Testis (tissue), 3 donors: ENCODE measurements around the gene FAM20B. TPM values are rescaled to one million over a fixed set of nuclear protein-coding genes. Genes with fewer than 3 reads are reported as not detected.

Experiments used
- DNase-seq: peaks from one replicate; pipeline ENCODE4 v3.0.0-alpha.2; 2019
- H3K27ac ChIP-seq, 2 donors: fragments of 200-600 bp; sonication (generic); one replicate each; pipeline ENCODE4 v1.5.1; 2019
- H3K27me3 ChIP-seq: fragments of 200-600 bp; sonication (generic); one replicate; pipeline ENCODE4 v1.5.1; 2019
- H3K36me3 ChIP-seq: fragments of 200-600 bp; sonication (generic); one replicate; pipeline ENCODE4 v1.5.1; 2017; ENCODE audit warnings: low read depth; ENCODE audit errors: missing control alignments
- H3K4me1 ChIP-seq: fragments of 200-600 bp; sonication (generic); one replicate; pipeline ENCODE4 v1.5.1; 2019
- H3K4me3 ChIP-seq, 2 donors: fragments of 200-600 bp; sonication (generic); one replicate each; pipeline ENCODE4 v1.5.1; 2017 to 2019
- H3K9me3 ChIP-seq: fragments of 200-600 bp; sonication (generic); one replicate; pipeline ENCODE4 v1.5.1; 2017
- CTCF ChIP-seq, 3 experiments: fragments of 450-650 bp in 2 of 3; fragments of 200-600 bp in 1 of 3; sonication (generic) in 1 of 3; IDR thresholded peaks; one replicate each; pipeline ENCODE4 v1.5.1; 2016 to 2019; ENCODE audit warnings: antibody characterized with exemption in 3 of 3, mild to moderate bottlenecking in 2 of 3, moderate library complexity in 1 of 3
- POLR2A ChIP-seq: fragments of 450-650 bp; IDR thresholded peaks from one replicate; pipeline ENCODE4 v1.6.1; 2017; ENCODE audit warnings: antibody characterized with exemption, mild to moderate bottlenecking, moderate library complexity
- WGBS, 2 donors: methylation state at CpG; one replicate each; pipeline ENCODE4 v1.1.5; 2018; 5-methylcytosine and 5-hydroxymethylcytosine counted together
- intact Hi-C: fragments of 100-400 bp; cut with DNase I; formaldehyde crosslinking; loops from one replicate; pipeline ENCODE4 v1.15.1; 2023; ENCODE audit warnings: low total_unique reads
- polyA plus RNA-seq: library from polyadenylated mRNA; stranded (reverse); fragments of 350-450 nt; fragmentation: Illumina TruSeq; extraction: RNeasy Lipid Tissue Mini Kit (QIAGEN cat#74804); gene quantifications from one replicate; pipeline ENCODE4 v1.2.3, GENCODE V29; 2014; ENCODE audit warnings: low read depth, low replicate concordance; ENCODE audit not compliant: insufficient read depth
- total RNA-seq, 2 donors: library from RNA; depleted of rRNA; stranded (reverse); fragments of >200 nt; gene quantifications; one replicate each; pipeline ENCODE4 v1.2.3, GENCODE V29; 2016

FAM20B gene
- total and polyA plus RNA-seq, 3 donors from 2014 or later, result 16.8 to 22.3 (median 20.1) TPM

- WGBS, 2 donors, result 80 to 82% methylated on average over 2 of the region's 2 CpGs
- no peak for TF ChIP-seq POLR2A
- no peak for TF ChIP-seq CTCF (IDR thresholded peaks at IDR 0.05)
- Histone ChIP-seq H3K27ac (no peak overlapping the region), H3K4me1 (no peaks in the 10 kb centered on the region), H3K27me3 (no peaks in the 10 kb centered on the region), H3K36me3 (no peaks in the 10 kb centered on the region), H3K4me3 (no peak overlapping the region), H3K9me3 (no peaks in the 10 kb centered on the region)
- no peak for DNase-seq
- intact Hi-C loops, result no loop called here
Measured at GRCh38 chr1:179053486-179053885, 27.8 kb downstream of the FAM20B start.

- no peak for TF ChIP-seq POLR2A
- no peak for TF ChIP-seq CTCF (IDR thresholded peaks at IDR 0.05)
- no peak for DNase-seq
- no peak overlapping the region for H3K4me3 ChIP-seq
- H3K4me1 ChIP-seq, result peaks cover 6% of the 10 kb centered on the region
- 93 to 98% methylated on average over 2 of the region's 2 CpGs for WGBS, 2 donors
- intact Hi-C loops, result no loop called here
- no peaks in the 10 kb centered on the region for H3K36me3 ChIP-seq
- H3K27ac ChIP-seq, result no peak overlapping the region
- H3K9me3 ChIP-seq, result no peaks in the 10 kb centered on the region
- no peaks in the 10 kb centered on the region for H3K27me3 ChIP-seq
Measured at GRCh38 chr1:179055937-179056336, 30.2 kb downstream of the FAM20B start.

GRCh38 chr1:179058487-179059483 is 33.1 kb downstream of the FAM20B start:
- Histone ChIP-seq H3K4me1 (peaks cover 6% of the 10 kb centered on the region), H3K27ac (no peak overlapping the region), H3K9me3 (no peaks in the 10 kb centered on the region), H3K4me3 (no peak overlapping the region), H3K36me3 (no peaks in the 10 kb centered on the region), H3K27me3 (no peaks in the 10 kb centered on the region)
- intact Hi-C loops, result no loop called here
- 76 to 89% methylated on average over 3 of the region's 3 CpGs for WGBS, 2 donors
- no peak for DNase-seq
- no peak for TF ChIP-seq POLR2A
- TF ChIP-seq CTCF (IDR thresholded peaks at IDR 0.05), result no peak

- WGBS, 2 donors, result 84 to 86% methylated on average over 8 of the region's 8 CpGs
- no peaks in the 10 kb centered on the region for H3K27me3 ChIP-seq
- intact Hi-C loops, result no loop called here
- no peak overlapping the region for H3K27ac ChIP-seq
- DNase-seq, result no peak
- H3K4me3 ChIP-seq, result no peak overlapping the region
- H3K36me3 ChIP-seq, result no peaks in the 10 kb centered on the region
- H3K9me3 ChIP-seq, result no peaks in the 10 kb centered on the region
- TF ChIP-seq POLR2A (no peak), CTCF (IDR thresholded peaks at IDR 0.05) (no peak)
- H3K4me1 ChIP-seq, result peaks cover 6% of the 10 kb centered on the region
Measured at GRCh38 chr1:179061360-179062282, 35.9 kb downstream of the FAM20B start.
